ENCODE data around the gene HDX. TPM values are rescaled to one million over a fixed set of nuclear protein-coding genes. Genes with fewer than 3 reads are reported as not detected.
A peak's percentile ranks its signal among the peaks of the same experiment; 100 is the strongest.

Gene HDX
- total and polyA plus RNA-seq, 2 donors from 2014 or later: 1.9 to 5.9 TPM

DNA sequence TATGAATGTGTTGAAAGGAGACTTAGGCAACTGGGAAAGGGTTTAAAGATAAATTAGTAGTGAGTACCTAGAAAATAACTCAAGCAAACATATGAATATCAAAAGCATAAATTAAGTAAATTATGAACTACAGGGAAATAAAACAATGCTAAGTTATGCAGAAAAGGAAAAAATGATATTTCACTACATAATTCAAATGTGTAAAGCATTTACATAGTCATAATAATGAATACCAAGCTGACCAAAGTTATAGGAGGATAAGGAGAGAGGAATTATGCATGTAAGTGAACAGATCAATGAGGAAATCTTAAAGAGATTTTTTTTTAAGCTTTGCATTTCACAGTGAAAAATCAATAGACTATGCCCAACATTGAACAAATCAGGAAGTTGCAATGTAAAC is 145.0 kb downstream of the HDX start:
- TF ChIP-seq, protein P1, sequence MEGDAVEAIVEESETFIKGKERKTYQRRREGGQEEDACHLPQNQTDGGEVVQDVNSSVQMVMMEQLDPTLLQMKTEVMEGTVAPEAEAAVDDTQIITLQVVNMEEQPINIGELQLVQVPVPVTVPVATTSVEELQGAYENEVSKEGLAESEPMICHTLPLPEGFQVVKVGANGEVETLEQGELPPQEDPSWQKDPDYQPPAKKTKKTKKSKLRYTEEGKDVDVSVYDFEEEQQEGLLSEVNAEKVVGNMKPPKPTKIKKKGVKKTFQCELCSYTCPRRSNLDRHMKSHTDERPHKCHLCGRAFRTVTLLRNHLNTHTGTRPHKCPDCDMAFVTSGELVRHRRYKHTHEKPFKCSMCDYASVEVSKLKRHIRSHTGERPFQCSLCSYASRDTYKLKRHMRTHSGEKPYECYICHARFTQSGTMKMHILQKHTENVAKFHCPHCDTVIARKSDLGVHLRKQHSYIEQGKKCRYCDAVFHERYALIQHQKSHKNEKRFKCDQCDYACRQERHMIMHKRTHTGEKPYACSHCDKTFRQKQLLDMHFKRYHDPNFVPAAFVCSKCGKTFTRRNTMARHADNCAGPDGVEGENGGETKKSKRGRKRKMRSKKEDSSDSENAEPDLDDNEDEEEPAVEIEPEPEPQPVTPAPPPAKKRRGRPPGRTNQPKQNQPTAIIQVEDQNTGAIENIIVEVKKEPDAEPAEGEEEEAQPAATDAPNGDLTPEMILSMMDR (IDR thresholded peaks at IDR 0.05; ENCODE audit: borderline replicate concordance, extremely low read depth, insufficient read depth): no peak
- no peak for DNase-seq
- no peak for FAIRE-seq
- Histone ChIP-seq H3K27me3 (ENCODE audit: control insufficient read depth, insufficient read depth, low read length) (no peaks in the 10 kb centered on the region), H3K9ac (ENCODE audit: low read length in 3 of 3) (no peak overlapping the region), H3K36me3 (ENCODE audit: control insufficient read depth in 2 of 3, insufficient read depth in 3 of 3, low read length in 3 of 3) (no peaks in the 10 kb centered on the region), H3K27ac (ENCODE audit: low read depth in 2 of 2, low read length in 2 of 2) (no peak overlapping the region), H3K4me1 (ENCODE audit: control insufficient read depth in 2 of 3, insufficient read depth in 2 of 3, low read depth in 1 of 3, low read length in 3 of 3) (no peaks in the 10 kb centered on the region), H3K9me3 (ENCODE audit: control insufficient read depth in 2 of 3, insufficient read depth in 1 of 3, low read length in 3 of 3) (no peaks in the 10 kb centered on the region), H3K4me3 (ENCODE audit: low read length in 3 of 3) (no peak overlapping the region)
- intact Hi-C loops (cut with DNase I): no loop called here

DNA sequence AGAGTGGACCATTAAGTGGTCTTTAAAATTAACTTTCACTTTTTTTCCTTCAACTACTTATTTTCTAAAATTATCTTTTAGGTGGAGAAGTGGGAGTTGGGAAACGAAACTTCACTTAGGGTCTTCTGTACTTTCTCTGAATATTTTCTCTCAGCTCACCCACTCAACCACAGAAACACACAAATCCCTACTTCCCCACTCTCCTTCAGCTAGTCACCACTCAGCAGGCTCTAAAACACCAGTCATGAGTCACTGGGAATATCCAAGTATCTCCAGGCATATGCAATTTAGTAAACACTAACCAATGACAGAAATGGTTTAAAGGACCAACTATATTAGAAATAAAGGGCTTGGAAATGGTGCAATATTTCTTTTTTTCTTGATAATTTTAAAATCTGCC is 161.3 kb downstream of the HDX start:
- TF ChIP-seq, protein P1 (IDR thresholded peaks at IDR 0.05; ENCODE audit: borderline replicate concordance, extremely low read depth, insufficient read depth): no peak
- Histone ChIP-seq H3K4me3 (ENCODE audit: low read length in 3 of 3) (no peak overlapping the region), H3K9ac (ENCODE audit: low read length in 3 of 3) (no peak overlapping the region), H3K9me3 (ENCODE audit: control insufficient read depth in 2 of 3, insufficient read depth in 1 of 3, low read length in 3 of 3) (no peaks in the 10 kb centered on the region), H3K27me3 (ENCODE audit: control insufficient read depth, insufficient read depth, low read length) (no peaks in the 10 kb centered on the region), H3K27ac (ENCODE audit: low read depth in 2 of 2, low read length in 2 of 2) (no peak overlapping the region), H3K4me1 (ENCODE audit: control insufficient read depth in 2 of 3, insufficient read depth in 2 of 3, low read depth in 1 of 3, low read length in 3 of 3) (no peaks in the 10 kb centered on the region), H3K36me3 (ENCODE audit: control insufficient read depth in 2 of 3, insufficient read depth in 3 of 3, low read length in 3 of 3) (no peaks in the 10 kb centered on the region)
- intact Hi-C loops (cut with DNase I): no loop called here
- no peak for DNase-seq
- no peak for FAIRE-seq

DNA sequence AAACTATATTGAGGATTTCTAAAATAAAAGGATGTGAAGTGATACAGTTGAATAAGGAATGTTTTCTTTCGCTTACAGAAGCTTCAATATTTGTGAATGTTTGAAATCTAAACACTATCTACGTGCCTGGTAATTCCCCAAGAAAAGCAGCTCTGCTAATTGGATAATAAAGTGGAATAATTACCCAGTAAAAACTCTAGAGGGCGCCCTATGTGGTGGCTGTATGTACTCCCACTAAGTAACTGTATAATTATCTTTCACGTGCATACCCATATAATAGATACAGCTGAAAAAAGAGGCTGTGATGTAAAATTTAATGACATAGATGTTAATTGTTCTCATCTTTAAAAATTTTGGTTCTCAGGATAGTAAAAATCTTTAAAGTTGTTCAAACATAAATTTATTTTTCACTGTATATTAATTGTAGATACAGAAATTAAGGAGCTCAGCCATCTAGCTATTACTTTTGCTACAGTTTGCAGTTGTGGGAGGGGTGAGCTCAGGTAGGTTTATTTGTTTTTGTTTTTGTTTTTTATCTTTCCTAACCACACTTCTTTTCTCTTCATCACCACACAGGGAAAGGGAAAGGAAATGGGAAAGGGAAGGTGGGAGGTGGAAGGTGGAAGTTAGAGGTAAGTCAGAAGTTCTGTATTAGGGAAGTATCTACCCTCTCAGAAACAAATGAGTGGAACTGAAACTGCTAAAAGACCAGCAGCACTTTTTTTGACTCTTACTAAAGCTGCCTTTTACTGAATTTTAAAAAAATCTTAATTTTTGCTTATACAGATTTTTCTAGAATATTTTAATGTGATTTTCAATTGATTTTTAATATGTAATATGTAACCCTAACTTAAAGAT is 162.5 kb downstream of the HDX start:
- H3K4me3 ChIP-seq (ENCODE audit: low read length in 3 of 3): no peak overlapping the region
- DNase-seq (peak in 1 of 5 donors; percentile 27), FAIRE-seq (peak; percentile 85)
- H3K4me1 ChIP-seq (ENCODE audit: control insufficient read depth in 2 of 3, insufficient read depth in 2 of 3, low read depth in 1 of 3, low read length in 3 of 3): no peaks in the 10 kb centered on the region
- no peaks in the 10 kb centered on the region for H3K27me3 ChIP-seq (ENCODE audit: control insufficient read depth, insufficient read depth, low read length)
- no peak overlapping the region for H3K9ac ChIP-seq (ENCODE audit: low read length in 3 of 3)
- no peaks in the 10 kb centered on the region for H3K9me3 ChIP-seq (ENCODE audit: control insufficient read depth in 2 of 3, insufficient read depth in 1 of 3, low read length in 3 of 3)
- H3K36me3 ChIP-seq (ENCODE audit: control insufficient read depth in 2 of 3, insufficient read depth in 3 of 3, low read length in 3 of 3): no peaks in the 10 kb centered on the region
- no peak overlapping the region for H3K27ac ChIP-seq (ENCODE audit: low read depth in 2 of 2, low read length in 2 of 2)
- intact Hi-C loops (cut with DNase I): no loop called here
- TF ChIP-seq, protein P1 (IDR thresholded peaks at IDR 0.05; ENCODE audit: borderline replicate concordance, extremely low read depth, insufficient read depth): peak; percentile 23
